Activated CD8-positive, alpha-beta memory T cell treated with anti-CD3 and anti-CD28 coated beads, Interleukin-2, amount 50 U/mL, for 24 hours (primary cell): ENCODE results near the gene HSPG2.
"Not testable (repeated sequence)": the region's sequence is repeated elsewhere in the genome, so short reads cannot be mapped to it uniquely, and the experiment has no call there.

Source experiments
- DNase-seq: peaks from one replicate; pipeline ENCODE4 v3.0.0-alpha.2; 2020; ENCODE audit errors: extremely low read depth

The HSPG2 gene

GRCh38 chr1:21955501-21956281 is 18.6 kb upstream of the HSPG2 start:
- no peak for DNase-seq

GRCh38 chr1:21955058-21955457 is 17.9 kb upstream of the HSPG2 start:
- DNase-seq: no peak

GRCh38 chr1:21952786-21953520 is 15.8 kb upstream of the HSPG2 start:
- DNase-seq: no peak

GRCh38 chr1:21951226-21951870 is 14.2 kb upstream of the HSPG2 start:
- no peak for DNase-seq

GRCh38 chr1:21950734-21951133 is 13.6 kb upstream of the HSPG2 start:
- DNase-seq: no peak

GRCh38 chr1:21946836-21947587 is 9.9 kb upstream of the HSPG2 start:
- DNase-seq: no peak

- DNase-seq: no peak
Observed at GRCh38 chr1:21944733-21945073, 7.6 kb upstream of the HSPG2 start.

GRCh38 chr1:21942959-21943640 is 6.0 kb upstream of the HSPG2 start:
- not testable (repeated sequence) for DNase-seq

GRCh38 chr1:21942464-21942863 is 5.4 kb upstream of the HSPG2 start:
- DNase-seq: no peak

GRCh38 chr1:21941370-21941769 is 4.3 kb upstream of the HSPG2 start:
- DNase-seq: no peak

- no peak for DNase-seq
Observed at GRCh38 chr1:21940492-21940891, 3.4 kb upstream of the HSPG2 start.

GRCh38 chr1:21939650-21940374 is 2.7 kb upstream of the HSPG2 start:
- no peak for DNase-seq

- no peak for DNase-seq
Observed at GRCh38 chr1:21938732-21939538, 1.8 kb upstream of the HSPG2 start.

GRCh38 chr1:21937372-21938121 is 437 bp upstream of the HSPG2 start:
- no peak for DNase-seq

- no peak for DNase-seq
Observed at GRCh38 chr1:21936366-21937031, 611 bp downstream of the HSPG2 start.

- DNase-seq: no peak
Observed at GRCh38 chr1:21935891-21936365, 1.2 kb downstream of the HSPG2 start.

GRCh38 chr1:21935393-21935804 is 1.7 kb downstream of the HSPG2 start:
- no peak for DNase-seq

GRCh38 chr1:21933397-21934248 is 3.5 kb downstream of the HSPG2 start:
- DNase-seq: no peak
